NB4 (cell line): ENCODE results near the gene GPR152.
"Not testable (repeated sequence)": the region's sequence is repeated elsewhere in the genome, so short reads cannot be mapped to it uniquely, and the experiment has no call there.

ENCODE experiments used
- DNase-seq: peaks from one replicate; pipeline ENCODE4 v3.0.0; 2010; ENCODE audit warnings: low read depth
- H3K4me3 ChIP-seq: one replicate; pipeline ENCODE4 v1.5.1; 2011; ENCODE audit warnings: mild to moderate bottlenecking, low read depth, low read length, moderate library complexity
- MYC ChIP-seq: IDR thresholded peaks from 2 replicates; pipeline ENCODE4 v1.6.1; 2011; ENCODE audit warnings: low read depth, low read length
- POLR2A ChIP-seq: IDR thresholded peaks from 2 replicates; pipeline ENCODE4 v1.6.1; 2011; ENCODE audit warnings: mild to moderate bottlenecking; ENCODE audit not compliant: insufficient read length; ENCODE audit errors: extremely low read depth
- TF ChIP-seq, protein P1 (sequence below): IDR thresholded peaks from one replicate; pipeline ENCODE4 v1.5.1; 2012; ENCODE audit warnings: low read depth, low read length
- TF ChIP-seq, protein P2 (sequence below): IDR thresholded peaks from 2 replicates; pipeline ENCODE4 v1.6.1; 2011; ENCODE audit warnings: low read depth, low read length

Gene GPR152

DNA sequence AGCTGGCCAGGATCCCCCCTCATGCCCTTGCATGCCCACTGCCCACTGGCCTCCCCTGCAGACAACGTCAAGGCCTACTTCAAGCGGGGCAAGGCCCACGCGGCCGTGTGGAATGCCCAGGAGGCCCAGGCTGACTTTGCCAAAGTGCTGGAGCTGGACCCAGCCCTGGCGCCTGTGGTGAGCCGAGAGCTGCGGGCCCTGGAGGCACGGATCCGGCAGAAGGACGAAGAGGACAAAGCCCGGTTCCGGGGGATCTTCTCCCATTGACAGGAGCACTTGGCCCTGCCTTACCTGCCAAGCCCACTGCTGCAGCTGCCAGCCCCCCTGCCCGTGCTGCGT is 38.2 kb upstream of the GPR152 start:
- TF ChIP-seq, protein P1, sequence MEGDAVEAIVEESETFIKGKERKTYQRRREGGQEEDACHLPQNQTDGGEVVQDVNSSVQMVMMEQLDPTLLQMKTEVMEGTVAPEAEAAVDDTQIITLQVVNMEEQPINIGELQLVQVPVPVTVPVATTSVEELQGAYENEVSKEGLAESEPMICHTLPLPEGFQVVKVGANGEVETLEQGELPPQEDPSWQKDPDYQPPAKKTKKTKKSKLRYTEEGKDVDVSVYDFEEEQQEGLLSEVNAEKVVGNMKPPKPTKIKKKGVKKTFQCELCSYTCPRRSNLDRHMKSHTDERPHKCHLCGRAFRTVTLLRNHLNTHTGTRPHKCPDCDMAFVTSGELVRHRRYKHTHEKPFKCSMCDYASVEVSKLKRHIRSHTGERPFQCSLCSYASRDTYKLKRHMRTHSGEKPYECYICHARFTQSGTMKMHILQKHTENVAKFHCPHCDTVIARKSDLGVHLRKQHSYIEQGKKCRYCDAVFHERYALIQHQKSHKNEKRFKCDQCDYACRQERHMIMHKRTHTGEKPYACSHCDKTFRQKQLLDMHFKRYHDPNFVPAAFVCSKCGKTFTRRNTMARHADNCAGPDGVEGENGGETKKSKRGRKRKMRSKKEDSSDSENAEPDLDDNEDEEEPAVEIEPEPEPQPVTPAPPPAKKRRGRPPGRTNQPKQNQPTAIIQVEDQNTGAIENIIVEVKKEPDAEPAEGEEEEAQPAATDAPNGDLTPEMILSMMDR = no peak
- TF ChIP-seq POLR2A = peak; percentile 7
- no peak overlapping the region for H3K4me3 ChIP-seq
- DNase-seq = no peak

DNA sequence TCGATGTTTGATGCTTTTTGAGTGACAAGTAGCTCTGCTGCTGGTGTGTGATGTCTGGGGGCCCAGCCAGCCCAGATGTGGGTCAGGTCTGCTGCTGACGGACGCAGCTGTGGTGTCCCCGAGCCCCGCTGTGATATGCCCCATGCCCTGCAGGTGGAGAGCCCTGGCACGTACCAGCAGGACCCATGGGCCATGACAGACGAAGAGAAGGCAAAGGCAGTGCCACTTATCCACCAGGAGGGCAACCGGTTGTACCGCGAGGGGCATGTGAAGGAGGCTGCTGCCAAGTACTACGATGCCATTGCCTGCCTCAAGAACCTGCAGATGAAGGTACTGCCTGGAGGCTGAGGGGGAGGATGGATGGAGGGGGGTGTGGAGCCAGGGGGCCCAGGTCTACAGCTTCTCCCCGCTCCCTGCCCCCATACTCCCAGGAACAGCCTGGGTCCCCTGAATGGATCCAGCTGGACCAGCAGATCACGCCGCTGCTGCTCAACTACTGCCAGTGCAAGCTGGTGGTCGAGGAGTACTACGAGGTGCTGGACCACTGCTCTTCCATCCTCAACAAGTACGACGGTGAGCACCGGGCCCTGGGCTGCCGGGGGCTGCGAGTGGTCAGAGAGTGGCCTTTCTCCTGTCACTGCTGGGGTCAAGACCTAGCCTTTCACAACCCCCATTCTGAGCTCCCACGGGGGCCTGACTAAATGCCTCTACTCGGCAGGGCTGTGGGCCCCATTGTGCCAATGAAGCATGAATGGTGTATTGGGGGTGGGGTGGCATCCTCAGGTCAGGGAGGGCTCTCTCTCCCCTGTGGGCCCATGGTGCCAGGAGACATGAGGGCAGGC is 37.6 kb upstream of the GPR152 start:
- no peak for DNase-seq
- TF ChIP-seq POLR2A (no peak), MYC (no peak)
- TF ChIP-seq, protein P1 = no peak
- TF ChIP-seq, protein P2, sequence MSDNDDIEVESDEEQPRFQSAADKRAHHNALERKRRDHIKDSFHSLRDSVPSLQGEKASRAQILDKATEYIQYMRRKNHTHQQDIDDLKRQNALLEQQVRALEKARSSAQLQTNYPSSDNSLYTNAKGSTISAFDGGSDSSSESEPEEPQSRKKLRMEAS = no peak
- no peak overlapping the region for H3K4me3 ChIP-seq

DNA sequence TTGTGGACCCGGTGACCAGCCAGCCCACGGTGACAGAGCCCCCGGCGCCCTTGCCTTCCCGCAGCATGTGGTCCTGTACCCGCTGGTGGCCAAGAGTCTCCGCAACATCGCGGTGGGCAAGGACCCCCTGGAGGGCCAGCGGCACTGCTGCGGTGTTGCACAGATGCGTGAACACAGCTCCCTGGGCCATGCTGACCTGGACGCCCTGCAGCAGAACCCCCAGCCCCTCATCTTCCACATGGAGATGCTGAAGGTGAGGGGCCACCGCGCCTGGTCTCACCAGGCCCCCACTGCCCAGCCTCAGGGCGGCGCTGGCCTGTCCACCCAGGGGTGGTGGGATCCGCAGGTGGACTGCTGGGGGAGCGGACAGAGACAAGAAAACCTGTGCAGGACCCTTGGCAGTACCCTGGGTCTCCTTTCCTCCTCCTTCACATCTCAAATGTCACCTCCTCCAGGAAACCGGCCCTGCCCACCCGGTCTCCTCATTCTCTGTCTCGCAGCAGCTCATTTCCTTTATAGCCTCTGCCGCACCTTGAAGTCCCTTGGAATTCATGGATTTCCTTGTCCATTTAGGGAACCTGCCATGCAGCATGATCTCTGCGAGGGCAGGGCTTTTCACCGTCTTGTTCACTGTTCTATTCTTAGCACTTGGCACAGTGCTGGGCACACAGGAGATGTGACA is 36.8 kb upstream of the GPR152 start:
- DNase-seq = no peak
- TF ChIP-seq, protein P1 = no peak
- TF ChIP-seq MYC (no peak), POLR2A (no peak)
- TF ChIP-seq, protein P2 = no peak
- no peak overlapping the region for H3K4me3 ChIP-seq

DNA sequence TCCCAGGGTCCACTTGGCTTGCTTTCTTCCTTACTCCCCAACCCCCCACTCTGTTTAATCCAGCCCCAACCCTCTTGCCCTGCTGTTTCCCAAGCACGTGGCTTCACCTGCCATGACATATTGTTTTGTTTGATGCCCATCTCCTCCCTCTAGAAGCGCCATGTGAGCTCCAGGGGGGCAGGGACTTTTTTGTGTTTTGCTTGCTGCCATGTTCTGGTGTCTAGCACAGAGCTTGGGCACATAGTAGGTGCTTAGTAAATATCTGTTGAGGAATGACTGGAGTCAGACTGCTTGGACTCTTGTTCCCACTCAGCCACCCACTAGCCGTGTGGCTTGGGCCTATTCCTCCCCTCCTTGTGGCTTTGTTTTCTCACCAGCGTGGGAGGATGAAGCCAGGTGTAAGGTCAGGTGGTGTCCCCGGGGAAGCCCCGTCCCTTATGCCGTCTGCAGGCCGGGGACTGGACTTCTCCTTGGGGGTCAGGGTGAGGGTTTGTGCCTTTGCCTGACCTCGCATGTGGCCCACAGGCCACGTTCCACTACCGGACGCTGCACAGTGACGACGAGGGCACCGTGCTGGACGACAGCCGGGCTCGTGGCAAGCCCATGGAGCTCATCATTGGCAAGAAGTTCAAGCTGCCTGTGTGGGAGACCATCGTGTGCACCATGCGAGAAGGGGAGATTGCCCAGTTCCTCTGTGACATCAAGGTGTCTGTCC is 34.1 kb upstream of the GPR152 start:
- DNase-seq = no peak
- TF ChIP-seq POLR2A (no peak), MYC (no peak)
- TF ChIP-seq, protein P2 = no peak
- TF ChIP-seq, protein P1 = no peak
- H3K4me3 ChIP-seq = no peak overlapping the region

DNA sequence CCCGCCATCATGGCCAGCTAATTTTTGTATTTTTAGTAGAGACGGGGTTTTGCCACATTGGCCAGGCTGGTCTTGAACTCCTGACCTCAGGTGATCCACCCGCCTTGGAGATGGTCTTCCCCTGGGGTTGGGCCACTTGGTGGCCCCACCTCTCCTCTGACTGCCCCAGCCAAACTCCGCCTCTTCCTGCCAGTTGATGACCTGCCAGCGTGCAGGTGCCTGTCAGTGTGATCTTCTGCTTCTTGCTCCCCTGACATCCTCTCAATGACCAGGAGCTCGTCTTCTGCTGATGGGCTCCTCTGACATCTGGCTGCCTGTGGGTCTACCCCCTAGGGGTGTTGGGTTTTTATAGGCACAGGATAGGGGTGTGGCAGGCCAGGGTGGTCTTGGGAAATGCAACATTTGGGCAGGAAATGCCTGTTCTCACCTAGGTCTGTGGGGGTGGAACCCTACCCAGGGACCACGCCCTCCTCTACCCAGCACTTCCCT is 33.4 kb upstream of the GPR152 start:
- H3K4me3 ChIP-seq = not testable (repeated sequence)
- peak; percentile 29 for DNase-seq

DNA sequence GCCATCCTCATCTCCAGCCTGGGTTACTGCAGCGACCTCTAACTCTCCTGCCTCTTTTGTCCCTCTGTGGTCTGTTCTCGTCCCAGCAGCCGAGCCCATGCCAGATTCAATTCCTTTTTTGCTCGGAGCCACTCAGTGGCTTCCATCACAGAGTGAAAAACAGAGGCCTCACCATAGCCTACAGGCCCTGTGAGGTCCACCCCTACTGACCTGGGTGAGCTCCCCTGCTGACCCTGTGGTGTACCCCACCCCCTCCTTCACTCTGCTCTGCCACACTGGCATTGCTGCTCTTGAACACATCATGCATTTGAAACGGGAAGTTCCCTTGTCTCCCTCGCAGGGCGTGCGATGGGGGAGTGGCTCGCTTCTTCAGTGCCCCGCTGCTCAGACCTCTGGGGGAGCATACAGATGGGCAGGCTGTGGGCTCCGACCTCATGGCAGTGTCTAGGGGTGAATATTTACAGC is 32.4 kb upstream of the GPR152 start:
- TF ChIP-seq, protein P1 = no peak
- TF ChIP-seq MYC (peak; percentile 68), POLR2A (no peak)
- TF ChIP-seq, protein P2 = peak; percentile 83
- peak; percentile 90 for DNase-seq
- peak overlapping the region; percentile 88 for H3K4me3 ChIP-seq
